ENCODE measurements around the gene HDAC11. TPM values are rescaled to one million over a fixed set of nuclear protein-coding genes. Genes with fewer than 3 reads are reported as not detected.

The HDAC11 gene
- total and polyA plus RNA-seq, 9 of the 15 experiments (the other 6 are each of a cell fraction or from before 2014, with no cell fraction given) = 0.60 to 6.0 (median 4.5) TPM

GRCh38 chr3:13536432-13536831, 56.3 kb downstream of the HDAC11 start:
- H3K27me3 ChIP-seq (ENCODE audit: control insufficient read depth in 2 of 2, insufficient read depth in 2 of 2, low read length in 2 of 2) = peaks cover 43 to 81% of the 10 kb centered on the region in 2 experiments
- H3K9me3 ChIP-seq (replicated peaks; ENCODE audit: control insufficient read depth, insufficient read depth, low read depth, low read length) = no peaks in the 10 kb centered on the region
- ATAC-seq (no peak), FAIRE-seq (no peak), DNase-seq (ENCODE audit: extremely low read depth in 1 of 4, low spot score in 3 of 4) (no peak)
- no peaks in the 10 kb centered on the region for H3K36me3 ChIP-seq (ENCODE audit: control insufficient read depth, insufficient read depth, low read length)
- intact Hi-C loops (cut with micrococcal nuclease) (loop anchor here (5.0 kb wide), 1 partner anchor 39 kb away; no protein-coding TSS in a partner anchor), in situ Hi-C loops (cut with MboI) (no loop called here)
- H3K79me2 ChIP-seq (ENCODE audit: control insufficient read depth, insufficient read depth, low read length) = no peaks in the 10 kb centered on the region
- H3K4me1 ChIP-seq (replicated peaks in 1 of 2; ENCODE audit: control insufficient read depth in 2 of 2, insufficient read depth in 2 of 2, low read length in 2 of 2) = no peaks in the 10 kb centered on the region; a peak in 2 of 5 replicates
- H3K9ac ChIP-seq (ENCODE audit: insufficient read depth in 1 of 2, low read depth in 2 of 2, low read length in 2 of 2) = peak overlapping the region in 1 of 2 experiments; percentile 16; a peak in 1 of 4 replicates
- no peak overlapping the region for H3K4me3 ChIP-seq
- H2AFZ ChIP-seq (ENCODE audit: low read depth, low read length) = no peak overlapping the region
- no TSS peak for BruUV-seq (replicated peaks)
- ChIA-PET POLR2A (interaction anchor here (0.8 to 1.2 kb wide), 2 partner anchors 11 to 96 kb away, joined by 3 to 4 read pairs; no protein-coding TSS in a partner anchor), CTCF (ENCODE audit: low intra/inter-chr PET ratio) (interaction anchor here (0.7 kb wide), 2 partner anchors 18 to 36 kb away, joined by 3 to 5 read pairs; no protein-coding TSS in a partner anchor)
- WGBS (ENCODE audit: insufficient coverage, low coverage, missing lambda C conversion rate) = 0% methylated on average over 3 of the region's 3 CpGs
- H4K20me1 ChIP-seq (replicated peaks; ENCODE audit: control insufficient read depth, insufficient read depth, low read length) = 0 out of 2 replicates have a peak, but pooled peaks cover 11% of the 10 kb centered on the region
- no peaks in the 10 kb centered on the region for H3K9me1 ChIP-seq (ENCODE audit: control insufficient read depth, insufficient read depth, low read length)
- no peak overlapping the region for H3K27ac ChIP-seq (ENCODE audit: extremely low read depth, low read depth, low read length)
- H3K4me2 ChIP-seq (ENCODE audit: insufficient read depth, low read length) = no peak overlapping the region
- TF ChIP-seq WHSC1 (IDR thresholded peaks at IDR 0.05; ENCODE audit: low read length) (no peak), HMG20B (CRISPR knock-in tag; IDR thresholded peaks at IDR 0.05) (no peak), ZFPM2 (CRISPR knock-in tag; IDR thresholded peaks at IDR 0.05) (no peak), KDM1A (IDR thresholded peaks at IDR 0.05) (no peak), USF2 (CRISPR knock-in tag; IDR thresholded peaks at IDR 0.05) (no peak), RERE (CRISPR knock-in tag; IDR thresholded peaks at IDR 0.05; ENCODE audit: borderline replicate concordance) (no peak), SRSF1 (IDR thresholded peaks at IDR 0.05; ENCODE audit: low read depth, low read length) (no peak), IFI16 (CRISPR knock-in tag; IDR thresholded peaks at IDR 0.05) (no peak), ZBTB1 (CRISPR knock-in tag; IDR thresholded peaks at IDR 0.05; ENCODE audit: borderline replicate concordance, low read depth) (no peak), CREB3L1 (IDR thresholded peaks at IDR 0.05; ENCODE audit: borderline replicate concordance, low read depth) (no peak), ZNF778 (CRISPR knock-in tag; IDR thresholded peaks at IDR 0.05) (no peak), CEBPB (tag; IDR thresholded peaks at IDR 0.05) (no peak), ZNF121 (CRISPR knock-in tag; conservative IDR thresholded peaks at IDR 0.05) (no peak), PREB (CRISPR knock-in tag; IDR thresholded peaks at IDR 0.05) (no peak), POLR2H (tag; IDR thresholded peaks at IDR 0.05; ENCODE audit: low read depth) (no peak)

All from K562 (cell line).